ENCODE data around the gene MAST2.

GRCh38 chr1:45960930-45961715, 157.7 kb downstream of the MAST2 start:
- TF ChIP-seq POLR2A (IDR thresholded peaks at IDR 0.05) (no peak), CTCF (IDR thresholded peaks at IDR 0.05) (no peak)
